Astrocyte of the spinal cord (primary cell): ENCODE measurements around the gene PPP2R5E.
"Not testable (repeated sequence)": the region's sequence is repeated elsewhere in the genome, so short reads cannot be mapped to it uniquely, and the experiment has no call there.

Experiments used
- DNase-seq: peaks from one replicate; pipeline ENCODE4 v3.0.0; 2011; ENCODE audit warnings: low read depth, low spot score
- H3K4me3 ChIP-seq: 2 replicates; pipeline ENCODE4 v1.5.1; 2011; ENCODE audit warnings: low read depth, mild to moderate bottlenecking, low read length, moderate library complexity
- CTCF ChIP-seq: IDR thresholded peaks from 2 replicates; pipeline ENCODE4 v1.5.1; 2012; ENCODE audit warnings: low read depth, mild to moderate bottlenecking, low read length, inconsistent platforms
- in situ Hi-C: cut with HindIII; loops from 2 replicates; pipeline ENCODE4 v1.10.0; 2017; ENCODE audit warnings: low sequenced_read_pairs

PPP2R5E gene

GRCh38 chr14:63543000-63543825 lies at the start of gene PPP2R5E:
Gene PPP2R5E, minus strand, starts transcription at chr14:63543377. Its CDS starts 3,692 bp downstream, at chr14:63539685.
- peak; percentile 99 for DNase-seq
- in situ Hi-C loops, result no loop called here
- TF ChIP-seq CTCF, result no peak
- peak within 1 kb of the TSS; percentile 99 for H3K4me3 ChIP-seq

- H3K4me3 ChIP-seq, DNase-seq, in situ Hi-C loops: not testable (repeated sequence)
Measured at GRCh38 chr14:63583046-63583445, 39.9 kb upstream of the PPP2R5E start.

- TF ChIP-seq CTCF, result no peak
- no peak overlapping the region for H3K4me3 ChIP-seq
- no peak for DNase-seq
- in situ Hi-C loops, result no loop called here
Measured at GRCh38 chr14:63581491-63581890, 38.3 kb upstream of the PPP2R5E start.

- H3K4me3 ChIP-seq, result no peak overlapping the region
- TF ChIP-seq CTCF, result no peak
- in situ Hi-C loops, result no loop called here
- DNase-seq, result no peak
Measured at GRCh38 chr14:63578300-63578699, 35.1 kb upstream of the PPP2R5E start.

GRCh38 chr14:63573581-63573980 lies 30.4 kb upstream of the PPP2R5E start:
- in situ Hi-C loops, result no loop called here
- no peak overlapping the region for H3K4me3 ChIP-seq
- peak; percentile 22 for DNase-seq
- TF ChIP-seq CTCF, result no peak

- TF ChIP-seq CTCF, result no peak
- H3K4me3 ChIP-seq, result no peak overlapping the region
- in situ Hi-C loops, result no loop called here
- no peak for DNase-seq
Measured at GRCh38 chr14:63565448-63565847, 22.3 kb upstream of the PPP2R5E start.

- no peak overlapping the region for H3K4me3 ChIP-seq
- in situ Hi-C loops, result no loop called here
- no peak for TF ChIP-seq CTCF
- DNase-seq, result no peak
Measured at GRCh38 chr14:63564318-63564717, 21.1 kb upstream of the PPP2R5E start.
